Activated naive CD8-positive, alpha-beta T cell treated with anti-CD3 and anti-CD28 coated beads for 36 hours (primary cell): Measurements from ENCODE around the gene LRRC25. TPM values are rescaled to one million over a fixed set of nuclear protein-coding genes. Genes with fewer than 3 reads are reported as not detected.
"Not testable (repeated sequence)": the region's sequence is repeated elsewhere in the genome, so short reads cannot be mapped to it uniquely, and the experiment has no call there.

Experiments
- DNase-seq: peaks from one replicate; pipeline ENCODE4 v3.0.0; 2021
- H3K27ac Mint-ChIP-seq: one replicate; pipeline ENCODE4 v1.8.0; 2022; ENCODE audit warnings: mild to moderate bottlenecking, moderate library complexity, mixed read lengths
- H3K27me3 Mint-ChIP-seq: one replicate; pipeline ENCODE4 v1.8.0; 2022; ENCODE audit warnings: mild to moderate bottlenecking, mixed read lengths
- H3K36me3 Mint-ChIP-seq: one replicate; pipeline ENCODE4 v1.8.0; 2021; ENCODE audit warnings: mild to moderate bottlenecking, mixed read lengths
- H3K4me1 Mint-ChIP-seq: one replicate; pipeline ENCODE4 v1.8.0; 2021; ENCODE audit warnings: mixed read lengths
- H3K4me3 Mint-ChIP-seq: one replicate; pipeline ENCODE4 v1.8.0; 2022; ENCODE audit warnings: mild to moderate bottlenecking, moderate library complexity, mixed read lengths
- H3K9me3 Mint-ChIP-seq: one replicate; pipeline ENCODE4 v1.8.0; 2022; ENCODE audit warnings: mixed read lengths
- total RNA-seq, 2 experiments: library from RNA; stranded (reverse); gene quantifications; one replicate each; pipeline ENCODE4 v1.2.3, GENCODE V29; 2021

LRRC25 gene
- total RNA-seq, 2 experiments from 2014 or later: not detected

GRCh38 chr19:18412610-18413239 lies 15.3 kb upstream of the LRRC25 start:
- no peak overlapping the region for H3K4me3 Mint-ChIP-seq
- H3K27ac Mint-ChIP-seq: no peak overlapping the region
- peaks cover 41% of the 10 kb centered on the region for H3K27me3 Mint-ChIP-seq
- H3K4me1 Mint-ChIP-seq: peaks cover 34% of the 10 kb centered on the region
- DNase-seq: no peak
- H3K36me3 Mint-ChIP-seq: no peaks in the 10 kb centered on the region
- H3K9me3 Mint-ChIP-seq: no peaks in the 10 kb centered on the region

GRCh38 chr19:18408053-18408476 lies 10.6 kb upstream of the LRRC25 start:
- peaks cover 16% of the 10 kb centered on the region for H3K27me3 Mint-ChIP-seq
- H3K36me3 Mint-ChIP-seq: no peaks in the 10 kb centered on the region
- H3K4me3 Mint-ChIP-seq: no peak overlapping the region
- no peaks in the 10 kb centered on the region for H3K9me3 Mint-ChIP-seq
- peaks cover 3% of the 10 kb centered on the region for H3K4me1 Mint-ChIP-seq
- no peak overlapping the region for H3K27ac Mint-ChIP-seq
- DNase-seq: no peak

GRCh38 chr19:18406749-18407148 lies 9.3 kb upstream of the LRRC25 start:
- no peaks in the 10 kb centered on the region for H3K9me3 Mint-ChIP-seq
- no peak overlapping the region for H3K27ac Mint-ChIP-seq
- H3K4me1 Mint-ChIP-seq: peaks cover 3% of the 10 kb centered on the region
- no peak for DNase-seq
- H3K27me3 Mint-ChIP-seq: peaks cover 11% of the 10 kb centered on the region
- no peak overlapping the region for H3K4me3 Mint-ChIP-seq
- H3K36me3 Mint-ChIP-seq: no peaks in the 10 kb centered on the region

DNA sequence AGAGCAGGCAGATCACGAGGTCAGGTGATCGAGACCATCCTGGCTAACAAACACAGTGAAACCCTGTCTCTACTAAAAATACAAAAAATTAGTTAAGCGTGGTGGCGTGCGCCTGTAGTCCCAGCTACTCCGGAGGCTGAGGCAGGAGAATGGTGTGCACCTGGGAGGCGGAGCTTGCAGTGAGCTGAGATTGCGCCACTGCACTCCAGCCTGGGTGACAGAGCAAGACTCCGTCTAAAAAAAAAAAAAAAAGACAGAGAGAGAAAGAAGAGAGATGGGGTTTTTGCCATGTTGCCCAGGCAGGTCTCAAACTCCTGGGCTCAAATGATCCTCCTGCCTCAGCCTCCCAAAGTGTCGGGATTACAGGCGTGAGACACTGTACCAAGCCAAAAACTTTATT lies 8.3 kb upstream of the LRRC25 start:
- not testable (repeated sequence) for DNase-seq, H3K27ac Mint-ChIP-seq, H3K4me1 Mint-ChIP-seq, H3K4me3 Mint-ChIP-seq, H3K36me3 Mint-ChIP-seq, H3K9me3 Mint-ChIP-seq, H3K27me3 Mint-ChIP-seq

- not testable (repeated sequence) for H3K27ac Mint-ChIP-seq, H3K9me3 Mint-ChIP-seq, H3K36me3 Mint-ChIP-seq, H3K4me1 Mint-ChIP-seq, DNase-seq, H3K4me3 Mint-ChIP-seq
- H3K27me3 Mint-ChIP-seq: peaks cover 12% of the 10 kb centered on the region
Observed at GRCh38 chr19:18402455-18403248, 5.2 kb upstream of the LRRC25 start.

DNA sequence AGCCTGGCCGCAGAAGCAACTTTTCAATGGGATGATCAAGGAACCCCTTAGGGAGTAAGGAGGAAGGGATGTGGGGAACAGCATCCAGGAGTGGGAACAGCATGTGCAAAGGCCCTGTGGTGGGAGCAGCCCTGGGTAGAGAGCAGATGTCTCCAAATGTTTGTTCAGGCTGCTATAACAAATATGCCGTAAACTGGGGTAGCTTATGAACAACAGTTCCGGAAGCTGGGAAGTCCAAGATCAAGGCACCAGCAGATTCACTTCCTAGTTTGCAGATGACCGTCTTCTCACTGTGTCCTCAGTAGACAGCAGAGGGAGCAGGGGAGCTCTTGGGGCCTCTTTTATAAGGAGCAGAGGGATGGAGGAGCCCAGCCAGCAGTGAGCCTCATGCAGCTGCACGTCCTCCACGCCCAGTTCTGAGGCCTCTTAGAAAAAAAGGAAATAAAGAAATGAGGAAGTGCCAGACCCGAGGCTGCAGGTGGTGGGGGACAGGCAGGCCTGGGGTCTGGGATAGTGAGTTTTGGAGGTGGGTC lies 4.2 kb upstream of the LRRC25 start:
- Mint-ChIP-seq H3K27ac (no peak overlapping the region), H3K9me3 (no peaks in the 10 kb centered on the region), H3K4me3 (no peak overlapping the region), H3K4me1 (peaks cover 2% of the 10 kb centered on the region), H3K36me3 (no peaks in the 10 kb centered on the region), H3K27me3 (peaks cover 16% of the 10 kb centered on the region)
- DNase-seq: no peak

- DNase-seq: no peak
- no peaks in the 10 kb centered on the region for H3K36me3 Mint-ChIP-seq
- H3K4me1 Mint-ChIP-seq: peaks cover 2% of the 10 kb centered on the region
- H3K9me3 Mint-ChIP-seq: no peaks in the 10 kb centered on the region
- peaks cover 25% of the 10 kb centered on the region for H3K27me3 Mint-ChIP-seq
- H3K27ac Mint-ChIP-seq: no peak overlapping the region
- H3K4me3 Mint-ChIP-seq: no peak overlapping the region
Observed at GRCh38 chr19:18399008-18399407, 1.6 kb upstream of the LRRC25 start.

- H3K27me3 Mint-ChIP-seq: peaks cover 36% of the 10 kb centered on the region
- H3K9me3 Mint-ChIP-seq: no peaks in the 10 kb centered on the region
- H3K27ac Mint-ChIP-seq: no peak overlapping the region
- DNase-seq: no peak
- H3K4me1 Mint-ChIP-seq: peaks cover 2% of the 10 kb centered on the region
- no peak overlapping the region for H3K4me3 Mint-ChIP-seq
- no peaks in the 10 kb centered on the region for H3K36me3 Mint-ChIP-seq
Observed at GRCh38 chr19:18396471-18397241, 766 bp downstream of the LRRC25 start.

DNA sequence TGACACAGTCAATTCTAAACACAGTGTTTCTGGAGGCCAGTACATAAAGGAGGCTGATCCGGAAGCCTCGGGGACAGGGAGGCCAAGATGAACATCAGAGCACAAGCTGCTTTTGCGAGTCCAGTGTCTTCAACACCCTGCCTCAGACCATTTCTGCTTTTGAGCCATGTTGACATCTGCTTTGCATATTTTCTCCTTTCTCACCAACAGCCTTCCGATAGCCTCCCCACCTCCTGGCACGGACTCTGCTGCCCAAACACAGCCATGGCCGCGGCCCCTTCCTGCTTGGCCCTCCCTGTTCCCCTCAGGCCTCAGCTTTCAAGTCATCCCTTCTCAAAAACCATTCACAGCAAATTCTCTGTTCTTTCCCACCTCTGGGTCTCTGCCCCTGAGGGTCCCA lies 3.6 kb downstream of the LRRC25 start:
- Mint-ChIP-seq H3K27ac (no peak overlapping the region), H3K36me3 (no peaks in the 10 kb centered on the region), H3K27me3 (peaks cover 51% of the 10 kb centered on the region), H3K4me1 (no peaks in the 10 kb centered on the region), H3K9me3 (no peaks in the 10 kb centered on the region), H3K4me3 (no peak overlapping the region)
- no peak for DNase-seq

DNA sequence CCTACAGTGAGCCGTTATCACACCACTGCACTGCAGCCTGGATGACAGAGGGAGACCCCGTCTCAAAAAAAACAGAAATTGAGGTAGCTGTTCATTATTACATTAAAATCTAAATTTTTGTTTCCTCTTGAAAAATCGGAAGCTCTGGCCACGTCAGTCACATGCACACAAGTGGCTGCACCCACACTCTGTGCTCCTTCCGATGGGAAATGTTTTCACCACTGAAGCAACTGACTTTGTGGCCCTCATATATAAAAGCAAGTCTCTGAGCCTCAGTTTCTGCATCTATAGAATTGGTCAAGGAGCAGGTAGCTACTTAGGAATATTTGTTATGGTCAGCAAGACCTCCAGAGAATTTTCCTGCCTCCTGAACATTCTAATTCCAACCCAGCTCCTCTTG lies 4.5 kb downstream of the LRRC25 start:
- Mint-ChIP-seq H3K36me3 (no peaks in the 10 kb centered on the region), H3K27me3 (peaks cover 50% of the 10 kb centered on the region), H3K9me3 (no peaks in the 10 kb centered on the region), H3K4me1 (peaks cover 2% of the 10 kb centered on the region), H3K4me3 (no peak overlapping the region), H3K27ac (no peak overlapping the region)
- DNase-seq: no peak

- Mint-ChIP-seq H3K9me3 (no peaks in the 10 kb centered on the region), H3K4me3 (no peak overlapping the region)
Observed at GRCh38 chr19:18392417-18392816, 5.0 kb downstream of the LRRC25 start.

DNA sequence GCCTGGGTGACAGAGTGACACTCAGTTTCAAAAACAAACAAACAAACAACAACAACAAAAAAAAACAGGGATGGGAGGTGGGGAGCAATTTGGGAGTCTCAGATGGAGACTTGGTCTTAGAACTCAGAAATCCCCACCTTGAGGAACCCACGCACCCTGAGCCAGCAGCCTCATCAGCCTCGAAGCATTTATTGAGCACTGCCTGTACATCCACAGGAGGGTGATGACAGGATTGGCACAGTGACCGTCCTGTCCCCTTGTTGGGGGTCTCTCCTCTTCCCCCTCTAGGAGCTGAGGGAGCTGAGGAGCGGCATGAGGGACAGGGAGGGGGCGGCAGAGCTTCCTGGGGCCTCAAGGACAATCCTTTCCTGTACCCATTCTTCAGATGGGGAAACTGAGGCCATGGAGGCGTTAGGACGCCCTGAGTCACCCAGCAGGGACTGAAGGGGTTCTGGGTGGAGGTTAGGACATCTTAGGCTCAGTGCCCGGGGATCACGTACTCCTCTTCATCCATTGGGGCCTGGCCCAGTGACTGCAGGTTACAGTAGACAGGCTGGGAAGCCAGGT lies 5.8 kb downstream of the LRRC25 start:
- H3K4me1 Mint-ChIP-seq: peaks cover 4% of the 10 kb centered on the region
- H3K36me3 Mint-ChIP-seq: no peaks in the 10 kb centered on the region
- H3K4me3 Mint-ChIP-seq: no peak overlapping the region
- H3K9me3 Mint-ChIP-seq: no peaks in the 10 kb centered on the region
- H3K27me3 Mint-ChIP-seq: peaks cover 57% of the 10 kb centered on the region
- no peak overlapping the region for H3K27ac Mint-ChIP-seq
- DNase-seq: no peak

More at GRCh38 chr19:18392417-18392816, 5.0 kb downstream of the LRRC25 start:
- Mint-ChIP-seq H3K4me1 (peaks cover 3% of the 10 kb centered on the region), H3K36me3 (no peaks in the 10 kb centered on the region), H3K27me3 (peaks cover 51% of the 10 kb centered on the region), H3K27ac (no peak overlapping the region)
- no peak for DNase-seq

GRCh38 chr19:18390065-18390907 lies 7.1 kb downstream of the LRRC25 start:
- peaks cover 67% of the 10 kb centered on the region for H3K27me3 Mint-ChIP-seq
- DNase-seq: no peak
- H3K4me3 Mint-ChIP-seq: no peak overlapping the region
- no peaks in the 10 kb centered on the region for H3K36me3 Mint-ChIP-seq
- H3K4me1 Mint-ChIP-seq: peaks cover 7% of the 10 kb centered on the region
- H3K9me3 Mint-ChIP-seq: no peaks in the 10 kb centered on the region
- no peak overlapping the region for H3K27ac Mint-ChIP-seq

GRCh38 chr19:18389726-18390064 lies 7.7 kb downstream of the LRRC25 start:
- no peak overlapping the region for H3K4me3 Mint-ChIP-seq
- peaks cover 7% of the 10 kb centered on the region for H3K4me1 Mint-ChIP-seq
- H3K27ac Mint-ChIP-seq: no peak overlapping the region
- H3K27me3 Mint-ChIP-seq: peaks cover 73% of the 10 kb centered on the region
- H3K9me3 Mint-ChIP-seq: no peaks in the 10 kb centered on the region
- no peaks in the 10 kb centered on the region for H3K36me3 Mint-ChIP-seq
- no peak for DNase-seq
